ENCODE results near the gene SRY. TPM values are rescaled to one million over a fixed set of nuclear protein-coding genes. Genes with fewer than 3 reads are reported as not detected.

SRY gene
- total RNA-seq, 1 experiment from 2014 or later = not detected

- DNase-seq (ENCODE audit: low spot score) = no peak
- H3K27me3 ChIP-seq (replicated peaks; ENCODE audit: insufficient read depth, low read depth, low read length, poor library complexity) = no peaks in the 10 kb centered on the region
- no TSS peak for BruUV-seq (replicated peaks)
- ChIA-PET POLR2A (ENCODE audit: low non-redundant PET) (no interaction called here), CTCF (no interaction called here)
- no peak overlapping the region for H3K4me3 ChIP-seq (ENCODE audit: low read depth, low read length, poor library complexity, severe bottlenecking)
- H3K27ac ChIP-seq (ENCODE audit: low read depth, low read length, poor library complexity, severe bottlenecking) = no peak overlapping the region
- H3K4me1 ChIP-seq (ENCODE audit: insufficient read depth, low read length, poor library complexity, severe bottlenecking) = no peaks in the 10 kb centered on the region
- intact Hi-C loops (cut with micrococcal nuclease; ENCODE audit: unreplicated experiment) = no loop called here
- no peaks in the 10 kb centered on the region for H3K36me3 ChIP-seq (ENCODE audit: insufficient read depth, low read length, poor library complexity, severe bottlenecking)
- TF ChIP-seq, protein P1, sequence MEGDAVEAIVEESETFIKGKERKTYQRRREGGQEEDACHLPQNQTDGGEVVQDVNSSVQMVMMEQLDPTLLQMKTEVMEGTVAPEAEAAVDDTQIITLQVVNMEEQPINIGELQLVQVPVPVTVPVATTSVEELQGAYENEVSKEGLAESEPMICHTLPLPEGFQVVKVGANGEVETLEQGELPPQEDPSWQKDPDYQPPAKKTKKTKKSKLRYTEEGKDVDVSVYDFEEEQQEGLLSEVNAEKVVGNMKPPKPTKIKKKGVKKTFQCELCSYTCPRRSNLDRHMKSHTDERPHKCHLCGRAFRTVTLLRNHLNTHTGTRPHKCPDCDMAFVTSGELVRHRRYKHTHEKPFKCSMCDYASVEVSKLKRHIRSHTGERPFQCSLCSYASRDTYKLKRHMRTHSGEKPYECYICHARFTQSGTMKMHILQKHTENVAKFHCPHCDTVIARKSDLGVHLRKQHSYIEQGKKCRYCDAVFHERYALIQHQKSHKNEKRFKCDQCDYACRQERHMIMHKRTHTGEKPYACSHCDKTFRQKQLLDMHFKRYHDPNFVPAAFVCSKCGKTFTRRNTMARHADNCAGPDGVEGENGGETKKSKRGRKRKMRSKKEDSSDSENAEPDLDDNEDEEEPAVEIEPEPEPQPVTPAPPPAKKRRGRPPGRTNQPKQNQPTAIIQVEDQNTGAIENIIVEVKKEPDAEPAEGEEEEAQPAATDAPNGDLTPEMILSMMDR (conservative IDR thresholded peaks at IDR 0.05; ENCODE audit: low read depth, low read length) = no peak
- no peak for TF ChIP-seq EZH2 (IDR thresholded peaks at IDR 0.05; ENCODE audit: borderline replicate concordance, low read depth, low read length, poor library complexity, severe bottlenecking)
- H3K9me3 ChIP-seq (ENCODE audit: low read depth, low read length, poor library complexity, severe bottlenecking) = no peaks in the 10 kb centered on the region
Measured at GRCh38 chrY:2797991-2798390, 10.5 kb upstream of the SRY start.

- POLR2A ChIA-PET (ENCODE audit: low non-redundant PET) = no interaction called here
- Histone ChIP-seq H3K36me3 (ENCODE audit: insufficient read depth, low read length, poor library complexity, severe bottlenecking) (no peaks in the 10 kb centered on the region), H3K9me3 (ENCODE audit: low read depth, low read length, poor library complexity, severe bottlenecking) (no peaks in the 10 kb centered on the region), H3K4me3 (ENCODE audit: low read depth, low read length, poor library complexity, severe bottlenecking) (no peak overlapping the region), H3K27ac (ENCODE audit: low read depth, low read length, poor library complexity, severe bottlenecking) (no peak overlapping the region), H3K4me1 (ENCODE audit: insufficient read depth, low read length, poor library complexity, severe bottlenecking) (no peaks in the 10 kb centered on the region), H3K27me3 (replicated peaks; ENCODE audit: insufficient read depth, low read depth, low read length, poor library complexity) (no peaks in the 10 kb centered on the region)
- CTCF ChIA-PET = no interaction called here
- intact Hi-C loops (cut with micrococcal nuclease; ENCODE audit: unreplicated experiment) = no loop called here
- DNase-seq (ENCODE audit: low spot score) = no peak
- no TSS peak for BruUV-seq (replicated peaks)
- TF ChIP-seq EZH2 (IDR thresholded peaks at IDR 0.05; ENCODE audit: borderline replicate concordance, low read depth, low read length, poor library complexity, severe bottlenecking) = no peak
- TF ChIP-seq, protein P1 (conservative IDR thresholded peaks at IDR 0.05; ENCODE audit: low read depth, low read length) = no peak
Measured at GRCh38 chrY:2796977-2797523, 9.6 kb upstream of the SRY start.

- H3K4me1 ChIP-seq (ENCODE audit: insufficient read depth, low read length, poor library complexity, severe bottlenecking) = no peaks in the 10 kb centered on the region
- intact Hi-C loops (cut with micrococcal nuclease; ENCODE audit: unreplicated experiment) = no loop called here
- no TSS peak for BruUV-seq (replicated peaks)
- H3K27me3 ChIP-seq (replicated peaks; ENCODE audit: insufficient read depth, low read depth, low read length, poor library complexity) = no peaks in the 10 kb centered on the region
- DNase-seq (ENCODE audit: low spot score) = no peak
- no peak overlapping the region for H3K4me3 ChIP-seq (ENCODE audit: low read depth, low read length, poor library complexity, severe bottlenecking)
- ChIA-PET CTCF (no interaction called here), POLR2A (ENCODE audit: low non-redundant PET) (no interaction called here)
- H3K27ac ChIP-seq (ENCODE audit: low read depth, low read length, poor library complexity, severe bottlenecking) = no peak overlapping the region
- TF ChIP-seq EZH2 (IDR thresholded peaks at IDR 0.05; ENCODE audit: borderline replicate concordance, low read depth, low read length, poor library complexity, severe bottlenecking) = no peak
- TF ChIP-seq, protein P1 (conservative IDR thresholded peaks at IDR 0.05; ENCODE audit: low read depth, low read length) = no peak
- no peaks in the 10 kb centered on the region for H3K36me3 ChIP-seq (ENCODE audit: insufficient read depth, low read length, poor library complexity, severe bottlenecking)
- no peaks in the 10 kb centered on the region for H3K9me3 ChIP-seq (ENCODE audit: low read depth, low read length, poor library complexity, severe bottlenecking)
Measured at GRCh38 chrY:2789756-2790155, 2.3 kb upstream of the SRY start.

Data from A673 (cell line).